PFSK-1 (cell line): ENCODE results near the gene PXT1.

ENCODE experiments used
- FOXP2 ChIP-seq: optimal IDR thresholded peaks from 2 replicates; pipeline ENCODE3; 2011; ENCODE audit warnings: borderline replicate concordance, control low read depth, inconsistent platforms; ENCODE audit not compliant: insufficient read depth; ENCODE audit errors: extremely low read length, extremely low read depth
- POLR2AphosphoS5 ChIP-seq: IDR thresholded peaks from 2 replicates; pipeline ENCODE4 v1.6.1; 2012; ENCODE audit warnings: low read depth, mild to moderate bottlenecking, control low read depth, low read length, moderate library complexity
- TAF1 ChIP-seq: IDR thresholded peaks from 2 replicates; pipeline ENCODE4 v1.6.1; 2012; ENCODE audit warnings: low read length, control low read depth, borderline replicate concordance; ENCODE audit not compliant: insufficient read depth
- TF ChIP-seq, protein P1 (sequence below), 2 experiments: IDR thresholded peaks; 2 replicates each; pipeline versions ENCODE4 v1.6.1 to v1.8.0; 2011 to 2012; ENCODE audit warnings: low read depth in 2 of 2, low read length in 2 of 2, control low read depth in 1 of 2, inconsistent platforms in 1 of 2, mild to moderate bottlenecking in 1 of 2, moderate library complexity in 1 of 2; ENCODE audit not compliant: insufficient read depth in 1 of 2

DNA sequence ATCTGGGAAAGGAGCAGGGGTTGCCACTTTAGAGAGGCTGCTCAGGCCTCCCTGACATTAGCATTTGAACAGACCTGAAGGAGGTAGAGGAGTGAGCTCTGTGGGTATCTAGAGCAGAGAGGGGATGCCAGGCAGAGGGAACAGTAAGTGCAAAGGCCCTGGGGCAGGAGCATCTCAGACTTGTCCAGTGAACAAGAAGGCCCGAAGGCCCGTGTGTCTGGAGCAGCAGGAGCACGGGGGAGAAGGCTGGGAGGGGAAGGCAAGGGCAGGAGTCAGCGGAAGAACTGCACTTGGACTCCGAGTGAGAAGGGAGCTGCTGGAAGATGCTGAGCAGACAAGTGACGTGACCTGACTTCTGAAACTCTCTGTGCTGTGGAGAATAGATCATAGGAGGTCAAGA is 70.6 kb downstream of the PXT1 start:
- TF ChIP-seq FOXP2 (no peak), POLR2AphosphoS5 (no peak), TAF1 (no peak)
- TF ChIP-seq, protein P1, sequence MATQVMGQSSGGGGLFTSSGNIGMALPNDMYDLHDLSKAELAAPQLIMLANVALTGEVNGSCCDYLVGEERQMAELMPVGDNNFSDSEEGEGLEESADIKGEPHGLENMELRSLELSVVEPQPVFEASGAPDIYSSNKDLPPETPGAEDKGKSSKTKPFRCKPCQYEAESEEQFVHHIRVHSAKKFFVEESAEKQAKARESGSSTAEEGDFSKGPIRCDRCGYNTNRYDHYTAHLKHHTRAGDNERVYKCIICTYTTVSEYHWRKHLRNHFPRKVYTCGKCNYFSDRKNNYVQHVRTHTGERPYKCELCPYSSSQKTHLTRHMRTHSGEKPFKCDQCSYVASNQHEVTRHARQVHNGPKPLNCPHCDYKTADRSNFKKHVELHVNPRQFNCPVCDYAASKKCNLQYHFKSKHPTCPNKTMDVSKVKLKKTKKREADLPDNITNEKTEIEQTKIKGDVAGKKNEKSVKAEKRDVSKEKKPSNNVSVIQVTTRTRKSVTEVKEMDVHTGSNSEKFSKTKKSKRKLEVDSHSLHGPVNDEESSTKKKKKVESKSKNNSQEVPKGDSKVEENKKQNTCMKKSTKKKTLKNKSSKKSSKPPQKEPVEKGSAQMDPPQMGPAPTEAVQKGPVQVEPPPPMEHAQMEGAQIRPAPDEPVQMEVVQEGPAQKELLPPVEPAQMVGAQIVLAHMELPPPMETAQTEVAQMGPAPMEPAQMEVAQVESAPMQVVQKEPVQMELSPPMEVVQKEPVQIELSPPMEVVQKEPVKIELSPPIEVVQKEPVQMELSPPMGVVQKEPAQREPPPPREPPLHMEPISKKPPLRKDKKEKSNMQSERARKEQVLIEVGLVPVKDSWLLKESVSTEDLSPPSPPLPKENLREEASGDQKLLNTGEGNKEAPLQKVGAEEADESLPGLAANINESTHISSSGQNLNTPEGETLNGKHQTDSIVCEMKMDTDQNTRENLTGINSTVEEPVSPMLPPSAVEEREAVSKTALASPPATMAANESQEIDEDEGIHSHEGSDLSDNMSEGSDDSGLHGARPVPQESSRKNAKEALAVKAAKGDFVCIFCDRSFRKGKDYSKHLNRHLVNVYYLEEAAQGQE (IDR thresholded peaks at IDR 0.05; ENCODE audit: insufficient read depth in 1 of 2, low read depth in 2 of 2, low read length in 2 of 2): no peak
